ENCODE results near the gene CCDC88C.

CCDC88C gene

GRCh38 chr14:91390165-91390778, 27.3 kb downstream of the CCDC88C start:
- H3K27ac ChIP-seq = no peak overlapping the region
- no peak for TF ChIP-seq CTCF (IDR thresholded peaks at IDR 0.05)
- no peak overlapping the region for H3K4me3 ChIP-seq
- no peak for DNase-seq (ENCODE audit: low spot score)

GRCh38 chr14:91389150-91389549, 28.5 kb downstream of the CCDC88C start:
- Histone ChIP-seq H3K27ac (no peak overlapping the region), H3K4me3 (no peak overlapping the region)
- no peak for TF ChIP-seq CTCF (IDR thresholded peaks at IDR 0.05)
- DNase-seq (ENCODE audit: low spot score) = no peak

GRCh38 chr14:91388551-91388975, 29.1 kb downstream of the CCDC88C start:
- no peak for DNase-seq (ENCODE audit: low spot score)
- TF ChIP-seq CTCF (IDR thresholded peaks at IDR 0.05) = no peak
- no peak overlapping the region for H3K4me3 ChIP-seq
- no peak overlapping the region for H3K27ac ChIP-seq

GRCh38 chr14:91387951-91388381, 29.7 kb downstream of the CCDC88C start:
- no peak for DNase-seq (ENCODE audit: low spot score)
- Histone ChIP-seq H3K4me3 (no peak overlapping the region), H3K27ac (no peak overlapping the region)
- no peak for TF ChIP-seq CTCF (IDR thresholded peaks at IDR 0.05)

- Histone ChIP-seq H3K27ac (no peak overlapping the region), H3K4me3 (no peak overlapping the region)
- TF ChIP-seq CTCF (IDR thresholded peaks at IDR 0.05) = no peak
- no peak for DNase-seq (ENCODE audit: low spot score)
Observed at GRCh38 chr14:91387169-91387835, 30.3 kb downstream of the CCDC88C start.

GRCh38 chr14:91385697-91386096, 31.9 kb downstream of the CCDC88C start:
- TF ChIP-seq CTCF (IDR thresholded peaks at IDR 0.05) = no peak
- no peak overlapping the region for H3K4me3 ChIP-seq
- DNase-seq (ENCODE audit: low spot score) = no peak
- no peak overlapping the region for H3K27ac ChIP-seq

GRCh38 chr14:91385224-91385623, 32.4 kb downstream of the CCDC88C start:
- Histone ChIP-seq H3K27ac (no peak overlapping the region), H3K4me3 (no peak overlapping the region)
- DNase-seq (ENCODE audit: low spot score) = no peak
- no peak for TF ChIP-seq CTCF (IDR thresholded peaks at IDR 0.05)
